ENCODE results near the gene SARDH. TPM values are rescaled to one million over a fixed set of nuclear protein-coding genes. Genes with fewer than 3 reads are reported as not detected.

Gene SARDH
- polyA plus RNA-seq, 1 donor (not counting 4 experiments of a cell fraction or from before 2014, with no cell fraction given) = 0.03 TPM

DNA sequence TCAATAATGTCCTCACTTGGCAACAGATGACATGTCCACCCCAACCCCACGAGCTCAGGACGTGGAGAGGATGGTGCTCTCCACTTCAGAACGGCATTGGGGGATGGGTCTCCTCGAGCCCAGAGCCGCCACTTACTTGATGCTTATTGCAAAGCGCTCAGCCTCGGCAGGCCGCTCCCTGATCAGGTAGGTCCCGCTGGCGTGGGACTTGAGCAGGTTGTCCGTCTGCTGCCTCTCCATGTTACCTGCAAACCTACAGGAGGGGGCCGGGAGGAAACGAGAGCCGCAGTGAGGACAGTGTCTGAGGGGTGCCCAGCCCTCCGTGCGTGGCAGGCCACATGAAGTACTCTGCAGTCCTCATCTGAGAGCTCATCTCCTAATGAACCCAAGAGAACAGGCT lies 36.6 kb upstream of the SARDH start:
- Histone ChIP-seq H3K27me3 (ENCODE audit: control insufficient read depth, extremely low read depth, insufficient read depth, low read length) (no peaks in the 10 kb centered on the region), H3K79me2 (ENCODE audit: control insufficient read depth, insufficient read depth, low read length) (no peaks in the 10 kb centered on the region), H3K27ac (ENCODE audit: control insufficient read depth, insufficient read depth, low read length) (no peak overlapping the region), H3K4me1 (ENCODE audit: control insufficient read depth, extremely low read depth, insufficient read depth, low read length) (no peaks in the 10 kb centered on the region), H3K4me2 (ENCODE audit: control insufficient read depth, extremely low read depth, insufficient read depth, low read depth, low read length) (no peak overlapping the region), H3K4me3 (ENCODE audit: control insufficient read depth in 2 of 3, extremely low read depth in 1 of 3, insufficient read depth in 2 of 3, low read depth in 1 of 3, low read length in 3 of 3) (no peak overlapping the region), H3K9me3 (ENCODE audit: control insufficient read depth, low read depth, low read length) (no peaks in the 10 kb centered on the region), H3K9ac (ENCODE audit: control insufficient read depth, extremely low read depth, insufficient read depth, low read length) (no peak overlapping the region), H2AFZ (ENCODE audit: control insufficient read depth, low read length) (no peak overlapping the region), H4K20me1 (ENCODE audit: control insufficient read depth, extremely low read depth, insufficient read depth, low read length) (no peaks in the 10 kb centered on the region), H3K36me3 (ENCODE audit: control insufficient read depth in 2 of 2, extremely low read depth in 1 of 2, insufficient read depth in 2 of 2, low read length in 2 of 2) (peaks cover 33 to 47% of the 10 kb centered on the region in 2 experiments), H3K9me1 (ENCODE audit: control insufficient read depth, extremely low read depth, insufficient read depth, low read length) (no peaks in the 10 kb centered on the region)
- FAIRE-seq (no peak), DNase-seq (ENCODE audit: low read depth, low spot score) (no peak)
- no peak for TF ChIP-seq EZH2 (IDR thresholded peaks at IDR 0.05; ENCODE audit: low read length)
- TF ChIP-seq, protein P1, sequence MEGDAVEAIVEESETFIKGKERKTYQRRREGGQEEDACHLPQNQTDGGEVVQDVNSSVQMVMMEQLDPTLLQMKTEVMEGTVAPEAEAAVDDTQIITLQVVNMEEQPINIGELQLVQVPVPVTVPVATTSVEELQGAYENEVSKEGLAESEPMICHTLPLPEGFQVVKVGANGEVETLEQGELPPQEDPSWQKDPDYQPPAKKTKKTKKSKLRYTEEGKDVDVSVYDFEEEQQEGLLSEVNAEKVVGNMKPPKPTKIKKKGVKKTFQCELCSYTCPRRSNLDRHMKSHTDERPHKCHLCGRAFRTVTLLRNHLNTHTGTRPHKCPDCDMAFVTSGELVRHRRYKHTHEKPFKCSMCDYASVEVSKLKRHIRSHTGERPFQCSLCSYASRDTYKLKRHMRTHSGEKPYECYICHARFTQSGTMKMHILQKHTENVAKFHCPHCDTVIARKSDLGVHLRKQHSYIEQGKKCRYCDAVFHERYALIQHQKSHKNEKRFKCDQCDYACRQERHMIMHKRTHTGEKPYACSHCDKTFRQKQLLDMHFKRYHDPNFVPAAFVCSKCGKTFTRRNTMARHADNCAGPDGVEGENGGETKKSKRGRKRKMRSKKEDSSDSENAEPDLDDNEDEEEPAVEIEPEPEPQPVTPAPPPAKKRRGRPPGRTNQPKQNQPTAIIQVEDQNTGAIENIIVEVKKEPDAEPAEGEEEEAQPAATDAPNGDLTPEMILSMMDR (optimal IDR thresholded peaks at IDR 0.05 in 1 of 3, IDR thresholded peaks at IDR 0.05 in 1 of 3, conservative IDR thresholded peaks at IDR 0.05 in 1 of 3; ENCODE audit: extremely low read depth in 1 of 3, insufficient read depth in 2 of 3, low read length in 3 of 3) = no peak
- dilution Hi-C loops (cut with MboI; ENCODE audit: extremely low pct_ligation_motif_present, low sequenced_read_pairs) = no loop called here

DNA sequence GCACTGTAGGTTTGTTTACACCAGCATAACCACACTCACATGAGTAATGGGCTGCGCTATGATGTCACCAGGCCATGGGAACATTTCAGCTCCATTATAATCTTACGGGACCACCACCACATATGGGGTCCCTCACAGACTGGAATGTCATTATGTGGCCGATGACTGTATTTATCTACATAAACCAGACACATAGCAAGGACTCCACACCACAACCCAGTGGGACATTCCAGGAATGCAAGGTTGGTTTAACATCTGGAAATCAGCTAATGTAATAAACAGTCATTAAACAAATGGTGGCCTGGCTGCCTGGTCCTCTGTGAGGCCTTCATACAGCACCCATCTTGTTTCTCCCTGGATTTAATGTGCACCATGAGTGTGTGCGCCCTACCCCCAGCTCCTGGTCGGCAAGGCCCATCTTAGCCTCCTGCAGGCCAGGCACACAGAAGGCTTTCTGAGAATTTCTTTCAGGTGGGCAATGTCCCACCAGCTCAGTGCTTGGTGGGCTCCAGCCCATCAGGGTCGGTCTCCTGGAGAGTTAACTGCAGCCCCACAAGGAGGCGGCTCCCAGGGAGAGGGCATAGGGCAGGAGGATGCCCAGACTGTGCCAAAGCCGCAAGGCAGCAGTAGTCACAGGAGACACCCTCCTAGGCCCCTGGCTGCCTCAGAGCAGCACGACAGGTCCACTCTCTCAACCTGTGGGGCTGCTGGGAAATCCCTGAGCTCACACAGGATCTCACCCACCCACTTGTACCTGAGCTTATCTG lies 35.9 kb upstream of the SARDH start:
- TF ChIP-seq, protein P1 (optimal IDR thresholded peaks at IDR 0.05 in 1 of 3, IDR thresholded peaks at IDR 0.05 in 1 of 3, conservative IDR thresholded peaks at IDR 0.05 in 1 of 3; ENCODE audit: extremely low read depth in 1 of 3, insufficient read depth in 2 of 3, low read length in 3 of 3) = no peak
- TF ChIP-seq EZH2 (IDR thresholded peaks at IDR 0.05; ENCODE audit: low read length) = no peak
- Histone ChIP-seq H4K20me1 (ENCODE audit: control insufficient read depth, extremely low read depth, insufficient read depth, low read length) (no peaks in the 10 kb centered on the region), H3K27ac (ENCODE audit: control insufficient read depth, insufficient read depth, low read length) (no peak overlapping the region), H2AFZ (ENCODE audit: control insufficient read depth, low read length) (no peak overlapping the region), H3K79me2 (ENCODE audit: control insufficient read depth, insufficient read depth, low read length) (no peaks in the 10 kb centered on the region), H3K27me3 (ENCODE audit: control insufficient read depth, extremely low read depth, insufficient read depth, low read length) (no peaks in the 10 kb centered on the region), H3K4me2 (ENCODE audit: control insufficient read depth, extremely low read depth, insufficient read depth, low read depth, low read length) (no peak overlapping the region), H3K9me1 (ENCODE audit: control insufficient read depth, extremely low read depth, insufficient read depth, low read length) (no peaks in the 10 kb centered on the region), H3K4me3 (ENCODE audit: control insufficient read depth in 2 of 3, extremely low read depth in 1 of 3, insufficient read depth in 2 of 3, low read depth in 1 of 3, low read length in 3 of 3) (no peak overlapping the region), H3K9ac (ENCODE audit: control insufficient read depth, extremely low read depth, insufficient read depth, low read length) (no peak overlapping the region), H3K36me3 (ENCODE audit: control insufficient read depth in 2 of 2, extremely low read depth in 1 of 2, insufficient read depth in 2 of 2, low read length in 2 of 2) (peaks cover 33 to 41% of the 10 kb centered on the region in 2 experiments), H3K9me3 (ENCODE audit: control insufficient read depth, low read depth, low read length) (no peaks in the 10 kb centered on the region), H3K4me1 (ENCODE audit: control insufficient read depth, extremely low read depth, insufficient read depth, low read length) (no peaks in the 10 kb centered on the region)
- DNase-seq (ENCODE audit: low read depth, low spot score) (no peak), FAIRE-seq (no peak)
- dilution Hi-C loops (cut with MboI; ENCODE audit: extremely low pct_ligation_motif_present, low sequenced_read_pairs) = no loop called here

All from keratinocyte (primary cell).